Measurements from ENCODE around the gene SMS.

DNA sequence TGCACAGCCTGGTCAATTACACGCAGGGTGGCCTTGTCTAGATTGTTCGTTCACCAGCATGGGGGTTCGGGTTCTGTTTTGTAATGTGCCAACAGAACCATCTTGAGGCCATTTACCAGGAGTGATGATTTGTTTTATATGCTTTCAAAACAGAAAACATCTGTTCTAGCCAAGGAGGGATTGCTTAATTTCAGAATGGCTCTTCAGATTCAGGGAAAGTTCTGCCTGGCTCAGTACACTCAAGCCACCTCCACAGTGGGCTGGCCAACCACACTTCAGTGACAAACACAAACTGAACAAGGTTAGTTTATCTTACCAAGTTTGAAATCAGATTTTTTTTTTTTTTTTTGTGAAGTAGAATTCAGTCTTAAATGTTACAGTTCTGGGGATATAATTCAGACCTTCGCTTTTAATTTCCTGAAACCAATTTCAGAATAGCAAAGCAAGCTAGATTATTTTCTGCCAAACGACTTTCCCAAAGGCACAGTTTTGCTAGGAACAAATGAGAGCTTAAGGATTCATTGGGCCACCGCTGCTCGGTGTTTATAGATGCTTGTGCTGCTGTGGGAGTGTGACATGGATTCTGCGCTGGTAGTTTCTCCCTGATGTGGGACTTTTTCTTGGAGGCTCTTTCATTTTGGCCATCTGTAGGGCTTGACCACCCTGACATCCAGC, 23.4 kb downstream of the SMS start:
- no peak for TF ChIP-seq GABPA (IDR thresholded peaks at IDR 0.05; ENCODE audit: low read depth)
- TF ChIP-seq, protein P1, sequence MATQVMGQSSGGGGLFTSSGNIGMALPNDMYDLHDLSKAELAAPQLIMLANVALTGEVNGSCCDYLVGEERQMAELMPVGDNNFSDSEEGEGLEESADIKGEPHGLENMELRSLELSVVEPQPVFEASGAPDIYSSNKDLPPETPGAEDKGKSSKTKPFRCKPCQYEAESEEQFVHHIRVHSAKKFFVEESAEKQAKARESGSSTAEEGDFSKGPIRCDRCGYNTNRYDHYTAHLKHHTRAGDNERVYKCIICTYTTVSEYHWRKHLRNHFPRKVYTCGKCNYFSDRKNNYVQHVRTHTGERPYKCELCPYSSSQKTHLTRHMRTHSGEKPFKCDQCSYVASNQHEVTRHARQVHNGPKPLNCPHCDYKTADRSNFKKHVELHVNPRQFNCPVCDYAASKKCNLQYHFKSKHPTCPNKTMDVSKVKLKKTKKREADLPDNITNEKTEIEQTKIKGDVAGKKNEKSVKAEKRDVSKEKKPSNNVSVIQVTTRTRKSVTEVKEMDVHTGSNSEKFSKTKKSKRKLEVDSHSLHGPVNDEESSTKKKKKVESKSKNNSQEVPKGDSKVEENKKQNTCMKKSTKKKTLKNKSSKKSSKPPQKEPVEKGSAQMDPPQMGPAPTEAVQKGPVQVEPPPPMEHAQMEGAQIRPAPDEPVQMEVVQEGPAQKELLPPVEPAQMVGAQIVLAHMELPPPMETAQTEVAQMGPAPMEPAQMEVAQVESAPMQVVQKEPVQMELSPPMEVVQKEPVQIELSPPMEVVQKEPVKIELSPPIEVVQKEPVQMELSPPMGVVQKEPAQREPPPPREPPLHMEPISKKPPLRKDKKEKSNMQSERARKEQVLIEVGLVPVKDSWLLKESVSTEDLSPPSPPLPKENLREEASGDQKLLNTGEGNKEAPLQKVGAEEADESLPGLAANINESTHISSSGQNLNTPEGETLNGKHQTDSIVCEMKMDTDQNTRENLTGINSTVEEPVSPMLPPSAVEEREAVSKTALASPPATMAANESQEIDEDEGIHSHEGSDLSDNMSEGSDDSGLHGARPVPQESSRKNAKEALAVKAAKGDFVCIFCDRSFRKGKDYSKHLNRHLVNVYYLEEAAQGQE (IDR thresholded peaks at IDR 0.05; ENCODE audit: insufficient replicate concordance, low read depth): no peak
- TF ChIP-seq, protein P2, sequence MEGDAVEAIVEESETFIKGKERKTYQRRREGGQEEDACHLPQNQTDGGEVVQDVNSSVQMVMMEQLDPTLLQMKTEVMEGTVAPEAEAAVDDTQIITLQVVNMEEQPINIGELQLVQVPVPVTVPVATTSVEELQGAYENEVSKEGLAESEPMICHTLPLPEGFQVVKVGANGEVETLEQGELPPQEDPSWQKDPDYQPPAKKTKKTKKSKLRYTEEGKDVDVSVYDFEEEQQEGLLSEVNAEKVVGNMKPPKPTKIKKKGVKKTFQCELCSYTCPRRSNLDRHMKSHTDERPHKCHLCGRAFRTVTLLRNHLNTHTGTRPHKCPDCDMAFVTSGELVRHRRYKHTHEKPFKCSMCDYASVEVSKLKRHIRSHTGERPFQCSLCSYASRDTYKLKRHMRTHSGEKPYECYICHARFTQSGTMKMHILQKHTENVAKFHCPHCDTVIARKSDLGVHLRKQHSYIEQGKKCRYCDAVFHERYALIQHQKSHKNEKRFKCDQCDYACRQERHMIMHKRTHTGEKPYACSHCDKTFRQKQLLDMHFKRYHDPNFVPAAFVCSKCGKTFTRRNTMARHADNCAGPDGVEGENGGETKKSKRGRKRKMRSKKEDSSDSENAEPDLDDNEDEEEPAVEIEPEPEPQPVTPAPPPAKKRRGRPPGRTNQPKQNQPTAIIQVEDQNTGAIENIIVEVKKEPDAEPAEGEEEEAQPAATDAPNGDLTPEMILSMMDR (IDR thresholded peaks at IDR 0.05; ENCODE audit: insufficient read depth, low read length): no peak
- TF ChIP-seq POLR2AphosphoS5 (IDR thresholded peaks at IDR 0.05; ENCODE audit: low read depth): no peak
